ENCODE data around the gene SPTBN5.

Gene SPTBN5

DNA sequence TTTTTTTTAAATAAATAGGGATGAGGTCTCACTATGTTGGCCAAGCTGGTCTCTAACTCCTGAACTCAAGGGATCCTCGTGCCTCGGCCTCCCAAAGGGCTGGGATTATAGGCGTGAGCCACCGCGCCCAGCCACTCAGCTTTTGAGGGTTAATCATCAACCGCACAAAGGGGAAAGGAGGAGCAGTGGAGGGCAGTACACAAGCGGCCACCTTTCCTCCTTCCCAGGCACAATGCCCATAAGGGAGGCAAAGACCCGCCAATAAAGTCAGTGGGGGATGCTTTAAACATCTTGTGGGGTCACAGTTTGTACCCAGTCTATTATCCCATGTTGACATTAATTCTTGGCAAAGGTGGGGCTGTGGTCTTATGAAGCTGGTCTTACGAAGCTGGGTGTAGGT, 46.1 kb upstream of the SPTBN5 start (continued):
- TF ChIP-seq CREB5 (CRISPR knock-in tag; IDR thresholded peaks at IDR 0.05; ENCODE audit: low read depth) = no peak
- TF ChIP-seq ZFP30 (CRISPR knock-in tag; IDR thresholded peaks at IDR 0.05) = no peak
- no peak for TF ChIP-seq OSR1 (CRISPR knock-in tag; IDR thresholded peaks at IDR 0.05)
- TF ChIP-seq ZFP3 (CRISPR knock-in tag; IDR thresholded peaks at IDR 0.05) = no peak
- TF ChIP-seq TCF4 (CRISPR knock-in tag; IDR thresholded peaks at IDR 0.05; ENCODE audit: borderline replicate concordance) = no peak

DNA sequence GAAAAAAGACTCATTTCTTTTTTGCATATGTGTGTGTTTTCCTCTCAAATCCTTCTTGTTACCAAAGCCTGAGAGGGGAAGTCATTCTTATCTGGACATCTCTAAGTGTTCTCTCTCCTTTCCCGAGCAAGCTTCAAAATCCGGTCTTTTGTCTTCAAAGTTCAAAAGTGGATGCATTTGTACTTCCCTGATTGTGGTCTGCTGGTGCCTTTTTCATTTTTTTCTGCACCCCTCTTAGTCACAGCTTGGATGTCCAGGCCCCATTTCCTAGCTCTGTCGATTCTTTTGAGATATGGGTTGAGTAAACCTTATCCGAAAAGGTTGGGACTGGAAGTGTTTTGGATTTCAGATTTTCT, 43.7 kb upstream of the SPTBN5 start:
- TF ChIP-seq RARB (CRISPR knock-in tag; IDR thresholded peaks at IDR 0.05) = no peak
- TF ChIP-seq CREB5 (CRISPR knock-in tag; IDR thresholded peaks at IDR 0.05; ENCODE audit: low read depth) = no peak
- no peak for TF ChIP-seq ARNTL (CRISPR knock-in tag; IDR thresholded peaks at IDR 0.05; ENCODE audit: borderline replicate concordance, low read depth)
- no peak for TF ChIP-seq ESRRG (CRISPR knock-in tag; IDR thresholded peaks at IDR 0.05)
- no peak for TF ChIP-seq OSR1 (CRISPR knock-in tag; IDR thresholded peaks at IDR 0.05)
- no peak for TF ChIP-seq TCF4 (CRISPR knock-in tag; IDR thresholded peaks at IDR 0.05; ENCODE audit: borderline replicate concordance)
- TF ChIP-seq, protein P1, sequence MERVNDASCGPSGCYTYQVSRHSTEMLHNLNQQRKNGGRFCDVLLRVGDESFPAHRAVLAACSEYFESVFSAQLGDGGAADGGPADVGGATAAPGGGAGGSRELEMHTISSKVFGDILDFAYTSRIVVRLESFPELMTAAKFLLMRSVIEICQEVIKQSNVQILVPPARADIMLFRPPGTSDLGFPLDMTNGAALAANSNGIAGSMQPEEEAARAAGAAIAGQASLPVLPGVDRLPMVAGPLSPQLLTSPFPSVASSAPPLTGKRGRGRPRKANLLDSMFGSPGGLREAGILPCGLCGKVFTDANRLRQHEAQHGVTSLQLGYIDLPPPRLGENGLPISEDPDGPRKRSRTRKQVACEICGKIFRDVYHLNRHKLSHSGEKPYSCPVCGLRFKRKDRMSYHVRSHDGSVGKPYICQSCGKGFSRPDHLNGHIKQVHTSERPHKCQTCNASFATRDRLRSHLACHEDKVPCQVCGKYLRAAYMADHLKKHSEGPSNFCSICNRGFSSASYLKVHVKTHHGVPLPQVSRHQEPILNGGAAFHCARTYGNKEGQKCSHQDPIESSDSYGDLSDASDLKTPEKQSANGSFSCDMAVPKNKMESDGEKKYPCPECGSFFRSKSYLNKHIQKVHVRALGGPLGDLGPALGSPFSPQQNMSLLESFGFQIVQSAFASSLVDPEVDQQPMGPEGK (CRISPR knock-in tag; IDR thresholded peaks at IDR 0.05; ENCODE audit: borderline replicate concordance) = no peak
- no peak for TF ChIP-seq GLIS3 (CRISPR knock-in tag; IDR thresholded peaks at IDR 0.05)
- TF ChIP-seq ZFP30 (CRISPR knock-in tag; IDR thresholded peaks at IDR 0.05) = no peak
- no peak for TF ChIP-seq BACH2 (CRISPR knock-in tag; IDR thresholded peaks at IDR 0.05; ENCODE audit: borderline replicate concordance)
- TF ChIP-seq SNAI2 (CRISPR knock-in tag; IDR thresholded peaks at IDR 0.05) = no peak
- TF ChIP-seq CSRNP3 (CRISPR knock-in tag; IDR thresholded peaks at IDR 0.05) = no peak
- no peak for TF ChIP-seq CSDC2 (CRISPR knock-in tag; IDR thresholded peaks at IDR 0.05)
- no peak for ATAC-seq

- ATAC-seq = no peak
- TF ChIP-seq ISL1 (CRISPR knock-in tag; IDR thresholded peaks at IDR 0.05) (no peak), ARNTL (CRISPR knock-in tag; IDR thresholded peaks at IDR 0.05; ENCODE audit: borderline replicate concordance, low read depth) (no peak), ZNF565 (CRISPR knock-in tag; conservative IDR thresholded peaks at IDR 0.05; ENCODE audit: low read depth) (no peak), ZFP30 (CRISPR knock-in tag; IDR thresholded peaks at IDR 0.05) (no peak), CREB5 (CRISPR knock-in tag; IDR thresholded peaks at IDR 0.05; ENCODE audit: low read depth) (no peak), ZNF8 (CRISPR knock-in tag; IDR thresholded peaks at IDR 0.05) (no peak), TOX (CRISPR knock-in tag; IDR thresholded peaks at IDR 0.05; ENCODE audit: borderline replicate concordance) (no peak), OSR1 (CRISPR knock-in tag; IDR thresholded peaks at IDR 0.05) (no peak), ZNF70 (CRISPR knock-in tag; IDR thresholded peaks at IDR 0.05) (no peak), GLIS3 (CRISPR knock-in tag; IDR thresholded peaks at IDR 0.05) (no peak), ESRRG (CRISPR knock-in tag; IDR thresholded peaks at IDR 0.05) (no peak), PPARA (CRISPR knock-in tag; IDR thresholded peaks at IDR 0.05; ENCODE audit: borderline replicate concordance) (no peak), RARB (CRISPR knock-in tag; IDR thresholded peaks at IDR 0.05) (no peak), SNAI2 (CRISPR knock-in tag; IDR thresholded peaks at IDR 0.05) (no peak)
- TF ChIP-seq, protein P1 (CRISPR knock-in tag; IDR thresholded peaks at IDR 0.05; ENCODE audit: borderline replicate concordance) = no peak
- TF ChIP-seq, protein P2, sequence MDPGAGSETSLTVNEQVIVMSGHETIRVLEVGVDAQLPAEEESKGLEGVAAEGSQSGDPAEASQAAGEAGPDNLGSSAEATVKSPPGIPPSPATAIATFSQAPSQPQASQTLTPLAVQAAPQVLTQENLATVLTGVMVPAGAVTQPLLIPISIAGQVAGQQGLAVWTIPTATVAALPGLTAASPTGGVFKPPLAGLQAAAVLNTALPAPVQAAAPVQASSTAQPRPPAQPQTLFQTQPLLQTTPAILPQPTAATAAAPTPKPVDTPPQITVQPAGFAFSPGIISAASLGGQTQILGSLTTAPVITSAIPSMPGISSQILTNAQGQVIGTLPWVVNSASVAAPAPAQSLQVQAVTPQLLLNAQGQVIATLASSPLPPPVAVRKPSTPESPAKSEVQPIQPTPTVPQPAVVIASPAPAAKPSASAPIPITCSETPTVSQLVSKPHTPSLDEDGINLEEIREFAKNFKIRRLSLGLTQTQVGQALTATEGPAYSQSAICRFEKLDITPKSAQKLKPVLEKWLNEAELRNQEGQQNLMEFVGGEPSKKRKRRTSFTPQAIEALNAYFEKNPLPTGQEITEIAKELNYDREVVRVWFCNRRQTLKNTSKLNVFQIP (CRISPR knock-in tag; IDR thresholded peaks at IDR 0.05; ENCODE audit: borderline replicate concordance, low read depth) = no peak
- TF ChIP-seq, protein P3, sequence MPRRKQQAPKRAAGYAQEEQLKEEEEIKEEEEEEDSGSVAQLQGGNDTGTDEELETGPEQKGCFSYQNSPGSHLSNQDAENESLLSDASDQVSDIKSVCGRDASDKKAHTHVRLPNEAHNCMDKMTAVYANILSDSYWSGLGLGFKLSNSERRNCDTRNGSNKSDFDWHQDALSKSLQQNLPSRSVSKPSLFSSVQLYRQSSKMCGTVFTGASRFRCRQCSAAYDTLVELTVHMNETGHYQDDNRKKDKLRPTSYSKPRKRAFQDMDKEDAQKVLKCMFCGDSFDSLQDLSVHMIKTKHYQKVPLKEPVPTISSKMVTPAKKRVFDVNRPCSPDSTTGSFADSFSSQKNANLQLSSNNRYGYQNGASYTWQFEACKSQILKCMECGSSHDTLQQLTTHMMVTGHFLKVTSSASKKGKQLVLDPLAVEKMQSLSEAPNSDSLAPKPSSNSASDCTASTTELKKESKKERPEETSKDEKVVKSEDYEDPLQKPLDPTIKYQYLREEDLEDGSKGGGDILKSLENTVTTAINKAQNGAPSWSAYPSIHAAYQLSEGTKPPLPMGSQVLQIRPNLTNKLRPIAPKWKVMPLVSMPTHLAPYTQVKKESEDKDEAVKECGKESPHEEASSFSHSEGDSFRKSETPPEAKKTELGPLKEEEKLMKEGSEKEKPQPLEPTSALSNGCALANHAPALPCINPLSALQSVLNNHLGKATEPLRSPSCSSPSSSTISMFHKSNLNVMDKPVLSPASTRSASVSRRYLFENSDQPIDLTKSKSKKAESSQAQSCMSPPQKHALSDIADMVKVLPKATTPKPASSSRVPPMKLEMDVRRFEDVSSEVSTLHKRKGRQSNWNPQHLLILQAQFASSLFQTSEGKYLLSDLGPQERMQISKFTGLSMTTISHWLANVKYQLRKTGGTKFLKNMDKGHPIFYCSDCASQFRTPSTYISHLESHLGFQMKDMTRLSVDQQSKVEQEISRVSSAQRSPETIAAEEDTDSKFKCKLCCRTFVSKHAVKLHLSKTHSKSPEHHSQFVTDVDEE (CRISPR knock-in tag; IDR thresholded peaks at IDR 0.05) = no peak
Measured at GRCh38 chr15:41936649-41937567, 43.1 kb upstream of the SPTBN5 start.
